ENCODE results near the gene IRAK1. TPM values are rescaled to one million over a fixed set of nuclear protein-coding genes. Genes with fewer than 3 reads are reported as not detected.

IRAK1 gene
- polyA plus RNA-seq (2013, experiment 1 of 2) = 41.8 TPM
- polyA plus RNA-seq (2013, experiment 2 of 2) = 42.7 TPM

DNA sequence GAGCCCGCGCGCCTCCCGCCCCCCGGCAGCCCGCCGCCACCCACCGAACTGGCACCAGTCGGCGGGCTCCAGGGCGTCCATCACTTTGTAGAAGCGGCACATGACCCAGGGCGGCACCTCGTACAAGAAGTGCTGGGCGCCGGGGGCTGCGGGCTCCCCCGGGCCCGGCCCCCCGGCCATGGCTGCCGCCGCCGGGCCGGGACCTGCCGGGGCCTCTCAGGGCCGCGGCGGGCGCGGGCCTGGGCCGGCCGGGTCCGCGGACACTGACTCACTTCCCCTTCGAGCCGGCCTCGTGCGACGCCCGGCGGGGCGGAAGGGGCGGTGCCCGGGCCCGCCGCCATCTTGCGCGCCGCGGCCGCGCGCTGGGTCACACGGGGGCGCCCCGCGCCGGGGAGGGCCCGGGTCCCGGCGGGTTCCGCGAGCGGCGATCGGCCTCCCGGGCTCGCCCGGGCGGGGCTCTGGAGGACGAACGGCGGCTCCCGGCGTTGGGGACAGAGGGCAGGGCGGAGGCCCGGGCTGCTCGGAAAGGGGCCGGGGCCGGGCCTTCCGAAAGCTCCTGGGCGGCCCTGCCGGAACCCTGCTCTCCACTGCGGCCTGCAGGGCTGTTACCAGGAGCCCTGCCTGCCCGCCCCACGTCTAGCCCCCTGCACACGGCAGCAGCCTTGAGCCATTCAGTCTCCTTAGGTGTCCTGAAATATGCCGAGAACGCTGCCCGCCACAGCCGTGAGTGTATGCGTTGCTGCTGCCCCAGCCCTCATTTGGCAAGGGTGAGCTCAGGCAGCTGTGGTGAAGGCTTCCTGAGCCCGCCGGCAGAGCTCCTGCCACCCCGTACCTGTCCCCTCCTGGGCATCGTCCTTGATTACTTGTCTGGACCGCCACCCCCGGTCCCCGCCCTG, at the start of gene IRAK1:
TSS of gene IRAK1 (minus strand) at position 270 of the 896 bp plus-strand sequence. CDS start at position 180, 90 bp downstream.
- Histone ChIP-seq H3K9ac (ENCODE audit: low read depth, low read length) (peak within 1 kb of the TSS; percentile 83), H3K36me3 (ENCODE audit: insufficient read depth, low read length) (peaks cover 23% of the 10 kb centered on the region), H3K4me1 (ENCODE audit: insufficient read depth, low read length) (peaks cover 3% of the 10 kb centered on the region; the same call in 1 of the 2 replicates), H3K9me3 (ENCODE audit: insufficient read depth, low read depth, low read length) (no peaks in the 10 kb centered on the region), H3K27ac (ENCODE audit: low read depth, low read length) (peak within 1 kb of the TSS; percentile 74), H3K4me3 (ENCODE audit: low read length) (peak within 1 kb of the TSS; percentile 50), H3K27me3 (ENCODE audit: insufficient read depth, low read length) (no peaks in the 10 kb centered on the region)
- 15% methylated on average over 99 of the region's 99 CpGs for WGBS

DNA sequence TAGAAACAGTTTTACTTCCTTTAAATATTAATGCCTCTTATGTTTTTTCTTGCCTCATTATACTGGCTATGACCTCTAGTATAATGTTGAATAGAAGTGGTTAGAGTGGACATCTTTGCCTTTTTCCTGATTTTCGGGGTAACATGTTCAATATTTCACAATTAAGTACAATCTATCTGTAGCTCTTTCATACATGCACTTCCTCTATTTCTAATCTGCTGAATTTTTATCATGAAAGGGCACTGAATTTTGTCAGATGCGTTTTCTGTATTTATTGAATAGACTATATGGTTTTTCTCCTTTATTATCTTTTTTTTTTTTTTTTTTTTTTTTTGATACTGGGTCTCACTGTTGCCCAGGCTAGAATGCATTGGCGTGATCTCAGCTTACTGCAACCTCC, 48.9 kb upstream of the IRAK1 start:
- 88% methylated on average over 1 of the region's 3 CpGs for WGBS
- H3K9me3 ChIP-seq (ENCODE audit: insufficient read depth, low read depth, low read length) = no peaks in the 10 kb centered on the region
- no peaks in the 10 kb centered on the region for H3K36me3 ChIP-seq (ENCODE audit: insufficient read depth, low read length)
- no peak overlapping the region for H3K27ac ChIP-seq (ENCODE audit: low read depth, low read length)
- H3K4me3 ChIP-seq (ENCODE audit: low read length) = no peak overlapping the region
- no peaks in the 10 kb centered on the region for H3K27me3 ChIP-seq (ENCODE audit: insufficient read depth, low read length)
- no peaks in the 10 kb centered on the region for H3K4me1 ChIP-seq (ENCODE audit: insufficient read depth, low read length)
- H3K9ac ChIP-seq (ENCODE audit: low read depth, low read length) = no peak overlapping the region

DNA sequence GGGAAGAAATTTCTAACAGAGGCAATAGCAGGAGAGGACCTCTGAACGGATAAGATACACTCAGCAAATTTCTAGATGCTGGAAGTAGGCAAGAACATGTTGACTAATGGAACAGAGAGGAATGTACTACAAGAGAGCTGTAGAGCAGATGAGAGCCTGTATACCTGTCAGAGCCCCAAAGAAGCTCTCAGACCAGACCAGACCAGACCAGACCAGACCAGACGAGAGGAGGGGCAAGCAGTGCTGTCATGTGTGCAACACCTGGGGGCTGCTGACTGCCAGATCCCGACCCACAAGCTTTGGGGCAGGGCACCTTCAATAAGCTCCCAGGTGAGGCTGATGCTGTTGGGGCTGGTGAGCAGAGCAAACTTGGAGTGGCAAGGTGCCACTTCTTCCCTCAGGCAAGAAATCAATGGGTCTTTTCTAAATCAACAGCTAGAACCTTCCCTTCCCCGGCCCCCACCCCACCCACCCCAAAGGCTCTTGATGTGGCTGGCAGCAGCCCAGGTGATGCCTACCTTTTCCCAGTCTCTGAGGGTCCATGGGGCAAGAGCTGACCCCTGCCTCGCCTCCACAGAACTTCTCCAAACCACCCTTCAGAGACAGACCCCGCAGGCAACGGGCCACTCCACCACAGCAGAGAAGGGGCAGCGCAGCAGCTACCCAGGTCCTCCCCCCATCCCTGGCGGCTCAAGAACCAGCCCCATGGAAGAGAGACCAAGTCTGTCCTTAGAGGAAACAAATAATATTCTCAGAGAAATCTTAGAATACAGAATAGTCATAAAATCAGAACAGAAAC, 45.1 kb upstream of the IRAK1 start:
- Histone ChIP-seq H3K27me3 (ENCODE audit: insufficient read depth, low read length) (no peaks in the 10 kb centered on the region), H3K9ac (ENCODE audit: low read depth, low read length) (no peak overlapping the region), H3K4me3 (ENCODE audit: low read length) (no peak overlapping the region), H3K27ac (ENCODE audit: low read depth, low read length) (no peak overlapping the region), H3K9me3 (ENCODE audit: insufficient read depth, low read depth, low read length) (no peaks in the 10 kb centered on the region), H3K4me1 (ENCODE audit: insufficient read depth, low read length) (no peaks in the 10 kb centered on the region), H3K36me3 (ENCODE audit: insufficient read depth, low read length) (no peaks in the 10 kb centered on the region)
- WGBS = 88% methylated on average over 8 of the region's 9 CpGs

DNA sequence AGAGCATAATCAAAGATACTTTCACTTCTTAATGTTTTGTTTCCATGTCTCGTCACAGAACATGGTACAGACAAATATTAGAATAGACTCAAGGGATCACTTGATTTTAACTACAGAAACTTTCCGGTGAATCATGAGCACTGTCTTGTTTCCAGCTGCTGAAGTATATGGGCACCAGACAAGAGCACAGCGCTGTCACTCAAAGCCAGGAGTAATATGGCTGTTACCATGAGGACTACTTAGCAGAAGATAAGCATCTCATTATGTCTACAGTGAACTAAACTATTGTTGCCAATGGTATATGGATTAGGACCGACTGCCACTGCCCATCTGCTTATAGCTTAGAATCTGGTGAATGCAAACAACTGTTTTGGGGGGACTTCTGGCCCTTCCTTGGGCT, 43.5 kb upstream of the IRAK1 start:
- Histone ChIP-seq H3K9ac (ENCODE audit: low read depth, low read length) (no peak overlapping the region), H3K36me3 (ENCODE audit: insufficient read depth, low read length) (peaks cover 2% of the 10 kb centered on the region; the same call in 1 of the 2 replicates), H3K4me3 (ENCODE audit: low read length) (no peak overlapping the region), H3K4me1 (ENCODE audit: insufficient read depth, low read length) (no peaks in the 10 kb centered on the region), H3K27me3 (ENCODE audit: insufficient read depth, low read length) (no peaks in the 10 kb centered on the region), H3K9me3 (ENCODE audit: insufficient read depth, low read depth, low read length) (no peaks in the 10 kb centered on the region), H3K27ac (ENCODE audit: low read depth, low read length) (no peak overlapping the region)
- 92% methylated on average over 4 of the region's 4 CpGs for WGBS

DNA sequence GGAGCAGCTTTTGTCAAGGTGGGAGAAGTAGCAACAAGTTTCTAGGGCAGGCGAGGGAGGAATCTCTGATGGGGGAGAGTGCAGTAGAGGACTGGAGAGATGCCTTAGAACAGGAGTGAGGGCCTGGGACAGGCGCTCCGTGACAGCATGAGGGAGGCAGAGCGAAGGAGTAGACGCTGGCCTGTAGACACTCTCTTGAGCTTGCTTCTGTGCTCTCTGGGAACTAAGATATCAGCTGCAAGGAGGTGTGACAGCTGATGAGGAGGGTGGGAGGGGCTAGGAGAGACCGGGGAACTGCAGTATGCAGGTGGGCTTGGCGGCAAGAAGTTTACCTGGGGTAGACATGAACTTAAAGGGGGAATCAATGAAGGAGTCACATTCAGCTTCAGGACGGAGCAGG, 42.1 kb upstream of the IRAK1 start:
- WGBS = 81% methylated on average over 8 of the region's 8 CpGs
- Histone ChIP-seq H3K36me3 (ENCODE audit: insufficient read depth, low read length) (peaks cover 6% of the 10 kb centered on the region; the same call in 1 of the 2 replicates), H3K4me3 (ENCODE audit: low read length) (no peak overlapping the region)

DNA sequence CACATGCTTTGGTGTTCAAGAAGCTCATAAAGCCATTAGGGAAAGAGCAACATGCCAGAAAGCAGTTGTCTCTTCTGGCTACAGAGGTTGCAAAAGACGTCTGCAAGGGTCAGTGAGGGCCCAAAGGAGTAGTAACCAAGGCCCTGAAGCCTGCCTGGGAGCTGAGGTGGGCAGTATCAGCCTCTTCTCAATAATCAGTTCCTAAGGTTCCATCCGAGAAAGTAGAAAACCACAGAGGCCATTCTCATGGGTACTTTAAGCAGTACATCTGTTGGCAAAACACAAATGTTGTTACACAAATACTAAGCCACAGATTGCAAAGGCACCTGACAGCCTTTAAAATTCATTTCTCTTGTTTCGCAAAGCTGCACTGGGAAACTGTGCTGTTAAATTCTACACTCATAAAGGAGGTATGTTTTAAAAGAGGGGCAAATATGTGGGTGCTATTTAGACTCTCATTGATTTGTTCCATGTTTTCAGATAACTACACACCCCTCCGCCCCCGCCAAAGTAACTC, 40.1 kb upstream of the IRAK1 start:
- Histone ChIP-seq H3K27me3 (ENCODE audit: insufficient read depth, low read length) (no peaks in the 10 kb centered on the region), H3K27ac (ENCODE audit: low read depth, low read length) (no peak overlapping the region), H3K9me3 (ENCODE audit: insufficient read depth, low read depth, low read length) (no peaks in the 10 kb centered on the region), H3K4me1 (ENCODE audit: insufficient read depth, low read length) (no peaks in the 10 kb centered on the region), H3K4me3 (ENCODE audit: low read length) (no peak overlapping the region), H3K9ac (ENCODE audit: low read depth, low read length) (no peak overlapping the region), H3K36me3 (ENCODE audit: insufficient read depth, low read length) (peaks cover 9% of the 10 kb centered on the region; the same call in 1 of the 2 replicates)
- WGBS = 93% methylated on average over 5 of the region's 5 CpGs

More for the DNA sequence above, 42.1 kb upstream of the IRAK1 start:
- Histone ChIP-seq H3K9me3 (ENCODE audit: insufficient read depth, low read depth, low read length) (no peaks in the 10 kb centered on the region), H3K27me3 (ENCODE audit: insufficient read depth, low read length) (no peaks in the 10 kb centered on the region), H3K27ac (ENCODE audit: low read depth, low read length) (no peak overlapping the region), H3K9ac (ENCODE audit: low read depth, low read length) (no peak overlapping the region), H3K4me1 (ENCODE audit: insufficient read depth, low read length) (no peaks in the 10 kb centered on the region)

DNA sequence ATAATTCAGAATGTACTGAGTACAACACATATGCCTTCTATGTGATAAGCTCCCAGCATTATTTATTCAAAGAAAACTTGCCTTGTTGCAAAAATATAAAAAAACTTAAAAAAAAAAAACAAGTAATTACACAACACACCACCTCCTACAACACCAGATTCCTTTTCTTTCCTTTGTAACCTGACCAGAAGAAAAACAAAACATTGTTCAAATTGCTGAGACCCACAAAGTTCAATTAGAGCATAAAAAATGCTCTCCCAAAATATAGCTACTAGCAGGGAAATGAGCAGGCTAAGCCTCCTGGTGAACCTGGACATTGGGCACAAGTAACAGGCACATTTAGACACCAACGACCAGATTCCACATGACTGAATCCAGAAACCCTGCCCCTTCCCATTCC, 39.5 kb upstream of the IRAK1 start:
- no peaks in the 10 kb centered on the region for H3K9me3 ChIP-seq (ENCODE audit: insufficient read depth, low read depth, low read length)
- 82% methylated on average over 1 of the region's 1 CpG for WGBS
- no peaks in the 10 kb centered on the region for H3K27me3 ChIP-seq (ENCODE audit: insufficient read depth, low read length)
- no peak overlapping the region for H3K4me3 ChIP-seq (ENCODE audit: low read length)
- no peak overlapping the region for H3K9ac ChIP-seq (ENCODE audit: low read depth, low read length)
- peaks cover 9% of the 10 kb centered on the region; the same call in 1 of the 2 replicates for H3K36me3 ChIP-seq (ENCODE audit: insufficient read depth, low read length)
- no peak overlapping the region for H3K27ac ChIP-seq (ENCODE audit: low read depth, low read length)
- no peaks in the 10 kb centered on the region for H3K4me1 ChIP-seq (ENCODE audit: insufficient read depth, low read length)

DNA sequence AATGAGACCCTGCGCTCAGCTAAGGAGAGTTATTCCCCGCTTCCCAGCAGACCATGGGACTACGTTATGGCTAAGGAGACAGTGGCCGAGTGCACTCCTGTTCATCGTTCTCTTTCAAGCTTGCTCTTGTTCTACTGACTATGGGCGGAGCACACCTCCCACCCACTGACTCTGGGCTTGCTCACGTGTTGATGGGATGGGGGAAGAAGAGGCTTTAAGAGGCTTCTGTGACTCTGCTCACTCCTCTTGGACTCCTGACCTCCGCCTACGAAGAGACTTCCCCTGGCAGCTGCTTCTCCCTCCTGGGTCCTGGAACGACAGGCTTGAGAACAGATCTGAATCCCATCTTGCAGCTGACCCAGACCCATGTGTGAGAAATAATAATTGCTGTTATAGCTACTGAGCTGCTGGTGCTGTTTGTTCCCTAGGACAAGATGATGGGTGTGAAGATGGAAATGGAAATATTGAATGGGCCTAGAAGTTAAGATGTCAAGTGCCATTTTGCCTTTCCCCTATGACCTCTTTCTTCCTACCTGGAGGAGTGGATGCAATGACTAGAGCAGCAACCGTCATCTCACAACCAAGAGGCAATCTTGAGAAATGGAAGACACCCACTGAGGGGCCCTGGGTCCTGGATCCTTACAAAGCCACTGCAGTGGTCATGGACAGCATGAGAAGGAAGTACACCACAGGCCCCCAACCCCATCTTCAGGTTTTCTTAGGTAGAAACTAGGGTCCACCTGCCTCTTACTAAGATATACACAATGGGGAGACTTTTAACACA, 38.7 kb upstream of the IRAK1 start:
- Histone ChIP-seq H3K4me3 (ENCODE audit: low read length) (no peak overlapping the region), H3K9me3 (ENCODE audit: insufficient read depth, low read depth, low read length) (no peaks in the 10 kb centered on the region), H3K36me3 (ENCODE audit: insufficient read depth, low read length) (peaks cover 10% of the 10 kb centered on the region; the same call in 1 of the 2 replicates), H3K27me3 (ENCODE audit: insufficient read depth, low read length) (no peaks in the 10 kb centered on the region), H3K9ac (ENCODE audit: low read depth, low read length) (no peak overlapping the region), H3K27ac (ENCODE audit: low read depth, low read length) (no peak overlapping the region), H3K4me1 (ENCODE audit: insufficient read depth, low read length) (no peaks in the 10 kb centered on the region)
- 93% methylated on average over 9 of the region's 11 CpGs for WGBS

DNA sequence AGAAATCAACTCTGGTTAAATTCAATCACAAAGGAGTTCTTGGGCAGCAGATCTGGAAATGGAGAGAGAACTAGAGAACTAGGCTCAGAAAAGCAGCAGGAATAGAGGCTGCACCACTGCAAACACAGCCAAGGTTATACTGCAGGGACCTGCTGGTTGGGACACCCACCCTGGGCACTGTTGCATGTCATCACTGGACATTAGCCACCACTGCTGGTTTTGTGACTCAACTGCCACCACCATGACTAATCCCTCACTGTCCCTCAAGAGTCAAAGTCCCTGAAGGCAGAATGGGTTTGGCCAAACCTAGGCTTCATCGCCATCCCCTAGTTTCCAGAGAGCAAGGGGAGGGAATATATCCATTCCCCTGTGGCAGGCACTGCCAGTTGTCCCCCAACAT, 38.1 kb upstream of the IRAK1 start:
- Histone ChIP-seq H3K4me3 (ENCODE audit: low read length) (no peak overlapping the region), H3K9ac (ENCODE audit: low read depth, low read length) (no peak overlapping the region), H3K36me3 (ENCODE audit: insufficient read depth, low read length) (peaks cover 14% of the 10 kb centered on the region; the same call in 1 of the 2 replicates), H3K4me1 (ENCODE audit: insufficient read depth, low read length) (no peaks in the 10 kb centered on the region), H3K9me3 (ENCODE audit: insufficient read depth, low read depth, low read length) (no peaks in the 10 kb centered on the region), H3K27ac (ENCODE audit: low read depth, low read length) (no peak overlapping the region), H3K27me3 (ENCODE audit: insufficient read depth, low read length) (no peaks in the 10 kb centered on the region)
- WGBS = 80% methylated on average over 1 of the region's 1 CpG

DNA sequence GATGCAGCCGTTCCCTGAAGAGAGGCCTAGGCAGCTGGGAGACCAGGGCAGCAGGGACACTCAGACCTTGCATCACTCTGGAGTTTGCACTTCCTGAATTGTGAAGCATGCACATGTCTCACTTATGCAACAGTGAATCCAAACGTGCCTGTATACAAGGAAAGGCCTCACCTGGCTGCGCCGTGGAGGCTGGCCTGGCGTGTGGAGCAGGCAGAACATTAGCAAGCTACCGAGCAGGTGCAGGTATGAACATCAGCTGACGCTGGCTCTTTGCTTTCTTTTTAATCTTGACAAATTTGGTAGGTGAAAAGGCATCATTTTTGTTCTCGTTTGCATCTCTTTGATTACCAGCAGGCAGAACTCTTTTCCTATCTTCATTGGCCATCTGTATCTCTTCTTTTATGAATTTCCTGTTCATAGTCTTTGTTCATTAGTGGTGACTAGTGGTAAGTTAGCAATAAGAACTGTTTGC, 37.1 kb upstream of the IRAK1 start:
- no peaks in the 10 kb centered on the region for H3K27me3 ChIP-seq (ENCODE audit: insufficient read depth, low read length)
- 95% methylated on average over 8 of the region's 8 CpGs for WGBS
- H3K27ac ChIP-seq (ENCODE audit: low read depth, low read length) = no peak overlapping the region
- H3K4me3 ChIP-seq (ENCODE audit: low read length) = no peak overlapping the region
- H3K9me3 ChIP-seq (ENCODE audit: insufficient read depth, low read depth, low read length) = no peaks in the 10 kb centered on the region
- no peaks in the 10 kb centered on the region for H3K4me1 ChIP-seq (ENCODE audit: insufficient read depth, low read length)
- H3K9ac ChIP-seq (ENCODE audit: low read depth, low read length) = no peak overlapping the region
- peaks cover 14% of the 10 kb centered on the region; the same call in 1 of the 2 replicates for H3K36me3 ChIP-seq (ENCODE audit: insufficient read depth, low read length)

All from HUES64 (cell line).